Measurements from ENCODE around the gene HCRT. TPM values are rescaled to one million over a fixed set of nuclear protein-coding genes. Genes with fewer than 3 reads are reported as not detected.
"Not testable (repeated sequence)": the region's sequence is repeated elsewhere in the genome, so short reads cannot be mapped to it uniquely, and the experiment has no call there.

The HCRT gene
- total RNA-seq: not detected

GRCh38 chr17:42184713-42185620 lies at the start of gene HCRT:
Gene HCRT, minus strand, starts transcription at chr17:42185452. Its CDS starts 87 bp downstream, at chr17:42185365.
- no peak for DNase-seq (ENCODE audit: low read depth in 2 of 3, low spot score in 2 of 3)

- no peak for DNase-seq (ENCODE audit: low read depth in 2 of 3, low spot score in 2 of 3)
Observed at GRCh38 chr17:42233994-42234393, 48.7 kb upstream of the HCRT start.

GRCh38 chr17:42233156-42233555 lies 47.9 kb upstream of the HCRT start:
- no peak for DNase-seq (ENCODE audit: low read depth in 2 of 3, low spot score in 2 of 3)

GRCh38 chr17:42230225-42230624 lies 45.0 kb upstream of the HCRT start:
- DNase-seq (ENCODE audit: low read depth in 2 of 3, low spot score in 2 of 3): no peak

- DNase-seq (ENCODE audit: low read depth in 2 of 3, low spot score in 2 of 3): no peak
Observed at GRCh38 chr17:42227849-42228700, 42.8 kb upstream of the HCRT start.

DNA sequence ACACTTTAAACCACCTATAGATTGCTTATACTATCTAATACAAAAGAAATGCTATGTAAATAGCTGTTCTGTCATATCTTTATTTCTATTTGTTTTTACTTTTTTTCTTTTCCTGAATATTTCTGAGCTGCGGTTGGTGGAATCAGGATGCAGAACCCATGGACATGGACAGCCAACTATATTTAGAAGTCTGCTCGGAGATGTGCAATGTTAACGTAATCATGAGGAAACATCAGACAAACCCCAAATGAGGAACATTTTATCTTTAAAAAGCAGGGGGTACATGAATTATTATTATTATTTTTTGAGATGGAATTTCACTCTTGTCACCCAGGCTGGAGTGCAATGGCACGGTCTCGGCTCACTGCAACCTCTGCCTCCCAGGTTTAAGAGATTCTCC lies 40.4 kb upstream of the HCRT start:
- DNase-seq (ENCODE audit: low read depth in 2 of 3, low spot score in 2 of 3): peak in 2 of 3 donors; percentile 42 to 58

- DNase-seq (ENCODE audit: low read depth in 2 of 3, low spot score in 2 of 3): no peak
Observed at GRCh38 chr17:42224651-42225050, 39.4 kb upstream of the HCRT start.

GRCh38 chr17:42221886-42222745 lies 36.9 kb upstream of the HCRT start:
- DNase-seq (ENCODE audit: low read depth in 2 of 3, low spot score in 2 of 3): peak; percentile 61 to 82 (median 77)

DNA sequence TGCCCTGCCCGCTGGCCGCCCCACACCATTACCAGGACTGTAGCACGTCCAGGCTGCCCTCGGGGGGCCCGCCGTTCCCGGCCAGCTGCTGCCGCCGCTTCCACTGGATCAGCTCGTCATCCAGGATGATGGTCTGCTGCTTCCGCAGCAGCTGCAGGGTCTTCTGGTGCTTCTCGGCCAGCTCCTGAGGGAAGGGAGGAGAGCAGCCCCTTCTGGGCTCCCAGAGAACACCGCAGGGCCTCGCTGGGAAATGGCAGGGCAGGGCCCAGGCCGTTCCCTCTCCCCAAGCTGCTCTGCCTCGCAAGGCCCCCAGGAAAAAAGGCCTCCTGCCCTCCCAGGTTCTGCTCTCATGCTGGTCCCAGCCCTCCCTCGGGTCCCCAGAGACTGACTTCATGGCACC lies 34.0 kb upstream of the HCRT start:
- not testable (repeated sequence) for DNase-seq (ENCODE audit: low read depth in 2 of 3, low spot score in 2 of 3)

DNA sequence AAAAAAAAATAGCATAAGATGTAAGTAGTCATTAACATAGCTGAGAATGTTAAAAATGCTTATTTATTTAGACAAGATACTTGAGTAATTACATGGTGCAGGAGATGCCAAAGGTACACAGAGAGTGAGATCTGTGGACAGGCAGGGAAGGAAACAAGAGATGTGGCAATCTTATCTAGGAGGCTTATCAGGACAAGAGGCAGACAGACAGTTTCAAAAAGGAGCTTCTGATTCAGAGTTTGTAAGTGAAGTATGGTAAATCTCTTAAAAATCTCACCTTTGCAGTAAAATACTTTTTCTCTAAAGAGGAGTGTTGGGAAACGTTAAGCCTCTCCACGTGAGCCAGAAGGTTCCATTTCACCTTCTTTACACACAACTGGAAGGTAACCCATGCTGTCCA lies 28.9 kb upstream of the HCRT start:
- no peak for DNase-seq (ENCODE audit: low read depth in 2 of 3, low spot score in 2 of 3)

GRCh38 chr17:42212382-42212781 lies 27.1 kb upstream of the HCRT start:
- no peak for DNase-seq (ENCODE audit: low read depth in 2 of 3, low spot score in 2 of 3)

- not testable (repeated sequence) for DNase-seq (ENCODE audit: low read depth in 2 of 3, low spot score in 2 of 3)
Observed at GRCh38 chr17:42211921-42212341, 26.7 kb upstream of the HCRT start.

GRCh38 chr17:42210046-42210445 lies 24.8 kb upstream of the HCRT start:
- DNase-seq (ENCODE audit: low read depth in 2 of 3, low spot score in 2 of 3): no peak

- DNase-seq (ENCODE audit: low read depth in 2 of 3, low spot score in 2 of 3): not testable (repeated sequence)
Observed at GRCh38 chr17:42206153-42206612, 20.9 kb upstream of the HCRT start.

- DNase-seq (ENCODE audit: low read depth in 2 of 3, low spot score in 2 of 3): no peak
Observed at GRCh38 chr17:42203354-42203753, 18.1 kb upstream of the HCRT start.

- DNase-seq (ENCODE audit: low read depth in 2 of 3, low spot score in 2 of 3): no peak
Observed at GRCh38 chr17:42202696-42203095, 17.4 kb upstream of the HCRT start.

DNA sequence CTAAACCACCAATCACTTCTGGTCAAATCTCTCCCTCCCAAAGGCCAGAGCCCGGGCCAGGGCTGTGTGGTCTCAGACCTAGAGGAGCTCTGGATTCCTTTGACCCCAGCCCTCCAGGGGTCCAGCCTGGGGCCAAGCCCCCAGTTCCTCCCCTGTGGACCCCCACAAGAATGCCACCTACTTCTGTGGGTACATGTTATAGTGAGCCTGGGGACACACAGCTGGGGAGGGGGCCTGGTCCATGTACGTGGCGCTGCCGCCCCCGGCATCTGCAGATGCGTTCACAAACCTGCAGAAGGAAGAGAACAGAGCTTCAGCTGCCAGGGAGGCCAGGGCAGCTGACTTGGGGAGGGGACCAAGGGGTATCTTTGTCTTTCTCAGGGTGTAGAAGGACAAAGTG lies 16.9 kb upstream of the HCRT start:
- no peak for DNase-seq (ENCODE audit: low read depth in 2 of 3, low spot score in 2 of 3)

GRCh38 chr17:42201458-42201772 lies 16.2 kb upstream of the HCRT start:
- no peak for DNase-seq (ENCODE audit: low read depth in 2 of 3, low spot score in 2 of 3)

- DNase-seq (ENCODE audit: low read depth in 2 of 3, low spot score in 2 of 3): no peak
Observed at GRCh38 chr17:42200706-42201457, 15.6 kb upstream of the HCRT start.

All from hematopoietic multipotent progenitor cell (in vitro differentiated cells).